OCI-LY7 (cell line): ENCODE measurements around the gene ATXN1. TPM values are rescaled to one million over a fixed set of nuclear protein-coding genes. Genes with fewer than 3 reads are reported as not detected.

Experiments
- BruUV-seq: library from RNA; stranded (reverse); fragments of 400-500 nt; replicated peaks from 2 replicates; lab custom pipeline; 2021; lab: Mats Ljungman, UMichigan
- CTCF ChIA-PET: fragments of 300-600 bp; sonication (Branson Sonifier 250); formaldehyde crosslinking; loops from one replicate; lab custom pipeline; 2022; ENCODE audit warnings: antibody characterized with exemption; ENCODE audit not compliant: unreplicated experiment; lab: Charles Lee
- POLR2A ChIA-PET: fragments of 300-600 bp; sonication (Branson Sonifier 250); formaldehyde crosslinking; loops from one replicate; lab custom pipeline; 2022; ENCODE audit warnings: antibody characterized with exemption; lab: Charles Lee
- DNase-seq: peaks from one replicate; pipeline ENCODE4 v3.0.0-alpha.2; 2015; ENCODE audit warnings: low spot score
- H2AFZ ChIP-seq: fragments of 200-600 bp; sonication (generic), shearing (Covaris generic); 2 replicates; pipeline ENCODE4 v1.6.1; 2014; ENCODE audit warnings: mild to moderate bottlenecking, antibody characterized with exemption, low read length, moderate library complexity
- H3K27ac ChIP-seq: fragments of 200-600 bp; sonication (generic); 2 replicates; pipeline ENCODE4 v1.5.1; 2014; ENCODE audit warnings: mixed run types, low read depth, mild to moderate bottlenecking, moderate library complexity, low read length, inconsistent platforms; ENCODE audit not compliant: poor library complexity, severe bottlenecking
- H3K36me3 ChIP-seq: fragments of 200-600 bp; sonication (generic); 2 replicates; pipeline ENCODE4 v1.6.1; 2014; ENCODE audit warnings: mild to moderate bottlenecking, antibody characterized with exemption, low read length, moderate library complexity, mixed read lengths; ENCODE audit not compliant: insufficient read depth
- H3K4me1 ChIP-seq: fragments of 200-600 bp; sonication (generic); 2 replicates; pipeline ENCODE4 v1.5.1; 2014; ENCODE audit warnings: mild to moderate bottlenecking, low read length; ENCODE audit not compliant: insufficient read depth, poor library complexity, severe bottlenecking
- H3K4me2 ChIP-seq: fragments of 200-600 bp; sonication (generic); 2 replicates; pipeline ENCODE4 v1.6.1; 2014; ENCODE audit warnings: mild to moderate bottlenecking, low read length
- H3K4me3 ChIP-seq: fragments of 200-600 bp; sonication (generic); 2 replicates; pipeline ENCODE4 v1.5.1; 2014; ENCODE audit warnings: mild to moderate bottlenecking, low read depth, low read length; ENCODE audit not compliant: poor library complexity, severe bottlenecking
- H3K79me2 ChIP-seq: fragments of 200-600 bp; sonication (generic); 2 replicates; pipeline ENCODE4 v1.6.1; 2016; ENCODE audit warnings: low read depth, mild to moderate bottlenecking, low read length, moderate library complexity, mixed read lengths; ENCODE audit not compliant: insufficient read depth
- H3K9me2 ChIP-seq: fragments of 200-600 bp; sonication (generic); 2 replicates; pipeline ENCODE4 v1.6.1; 2016; ENCODE audit warnings: mild to moderate bottlenecking, low read length, mixed read lengths; ENCODE audit not compliant: insufficient read depth
- H3K9me3 ChIP-seq: fragments of 200-600 bp; sonication (generic); 2 replicates; pipeline ENCODE4 v1.6.1; 2014; ENCODE audit warnings: mild to moderate bottlenecking, mixed run types, low read length, mixed read lengths
- H4K20me1 ChIP-seq: fragments of 200-600 bp; sonication (generic); 2 replicates; pipeline ENCODE4 v1.6.1; 2014; ENCODE audit warnings: mild to moderate bottlenecking, antibody characterized with exemption, low read length, moderate library complexity, mixed read lengths; ENCODE audit not compliant: insufficient read depth
- EZH2phosphoT487 ChIP-seq: fragments of 200-600 bp; sonication (generic); IDR thresholded peaks from 2 replicates; pipeline ENCODE4 v1.6.1; 2018; ENCODE audit warnings: low read depth, borderline replicate concordance, mild to moderate bottlenecking, mixed run types, antibody characterized with exemption, low read length, moderate library complexity, mixed read lengths
- intact Hi-C: fragments of 100-400 bp; cut with micrococcal nuclease; formaldehyde crosslinking; loops from one replicate; pipeline ENCODE4 v1.10.0; 2022; ENCODE audit not compliant: unreplicated experiment
- total RNA-seq, 2 experiments: library from RNA; depleted of rRNA in 1 of 2; stranded (reverse); fragments of >200 nt in 1 of 2; shearing (Covaris generic) in 1 of 2; gene quantifications; 2 replicates each; pipeline ENCODE4 v1.2.3, GENCODE V29; 2014 to 2022
- TF ChIP-seq, protein P1 (sequence below): fragments of 200-600 bp; sonication (generic); conservative IDR thresholded peaks from 2 replicates; pipeline ENCODE4 v1.5.1; 2014; ENCODE audit warnings: mild to moderate bottlenecking, antibody characterized with exemption, low read length, moderate library complexity, mixed read lengths

The ATXN1 gene
- total RNA-seq, 2 experiments from 2014 or later, result not detected

DNA sequence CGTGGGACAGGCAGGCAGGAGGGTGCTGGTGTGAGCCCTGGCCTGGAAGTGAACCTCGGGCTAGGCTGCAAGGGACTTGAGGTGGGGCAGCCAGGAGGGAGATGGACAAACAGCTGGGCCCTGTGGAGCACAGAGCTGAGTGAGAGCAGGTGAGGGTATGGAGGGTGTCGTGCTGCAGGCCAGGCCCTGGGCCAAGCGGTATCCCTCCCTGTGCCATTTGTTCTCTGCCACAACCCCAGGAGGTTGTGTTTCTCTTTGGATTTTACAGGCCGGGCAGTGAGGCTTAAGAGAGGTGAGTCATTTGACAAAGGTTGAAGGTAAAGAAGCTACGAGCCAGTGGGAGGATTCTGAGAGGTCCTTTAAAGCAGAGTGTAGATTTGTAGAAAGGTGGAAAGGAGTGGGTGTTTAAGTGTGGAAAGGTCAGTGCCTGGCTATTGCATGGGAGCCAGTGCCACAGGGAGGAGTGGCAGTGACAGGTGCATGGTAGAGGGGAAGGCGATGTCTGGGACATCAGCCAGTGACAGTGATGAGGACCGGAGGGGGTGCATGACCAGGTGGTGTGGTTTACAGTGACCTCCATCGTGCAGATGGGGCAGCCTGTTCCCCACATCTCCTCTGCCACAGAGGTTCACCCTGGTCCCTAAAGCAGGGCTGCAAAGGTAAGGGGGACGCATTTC lies 483.1 kb downstream of the ATXN1 start:
- no peak for DNase-seq
- H3K27ac ChIP-seq, result no peak overlapping the region
- H3K9me2 ChIP-seq, result no peaks in the 10 kb centered on the region
- H3K4me2 ChIP-seq, result no peak overlapping the region
- H4K20me1 ChIP-seq, result no peaks in the 10 kb centered on the region
- no TSS peak for BruUV-seq
- no peak overlapping the region for H2AFZ ChIP-seq
- intact Hi-C loops, result no loop called here
- ChIA-PET POLR2A (no interaction called here), CTCF (no interaction called here)
- H3K4me3 ChIP-seq, result no peak overlapping the region
- no peaks in the 10 kb centered on the region for H3K9me3 ChIP-seq
- no peaks in the 10 kb centered on the region for H3K4me1 ChIP-seq
- TF ChIP-seq EZH2phosphoT487, result no peak
- no peaks in the 10 kb centered on the region for H3K79me2 ChIP-seq
- H3K36me3 ChIP-seq, result no peaks in the 10 kb centered on the region

GRCh38 chr6:16277101-16277981 lies 483.9 kb downstream of the ATXN1 start:
- intact Hi-C loops, result no loop called here
- Histone ChIP-seq H3K27ac (no peak overlapping the region), H2AFZ (no peak overlapping the region), H3K4me1 (no peaks in the 10 kb centered on the region), H3K79me2 (no peaks in the 10 kb centered on the region), H3K4me3 (no peak overlapping the region), H3K9me3 (no peaks in the 10 kb centered on the region), H4K20me1 (no peaks in the 10 kb centered on the region), H3K4me2 (no peak overlapping the region), H3K9me2 (no peaks in the 10 kb centered on the region), H3K36me3 (no peaks in the 10 kb centered on the region)
- DNase-seq, result peak; percentile 7
- CTCF ChIA-PET, result no interaction called here
- TF ChIP-seq, protein P1, sequence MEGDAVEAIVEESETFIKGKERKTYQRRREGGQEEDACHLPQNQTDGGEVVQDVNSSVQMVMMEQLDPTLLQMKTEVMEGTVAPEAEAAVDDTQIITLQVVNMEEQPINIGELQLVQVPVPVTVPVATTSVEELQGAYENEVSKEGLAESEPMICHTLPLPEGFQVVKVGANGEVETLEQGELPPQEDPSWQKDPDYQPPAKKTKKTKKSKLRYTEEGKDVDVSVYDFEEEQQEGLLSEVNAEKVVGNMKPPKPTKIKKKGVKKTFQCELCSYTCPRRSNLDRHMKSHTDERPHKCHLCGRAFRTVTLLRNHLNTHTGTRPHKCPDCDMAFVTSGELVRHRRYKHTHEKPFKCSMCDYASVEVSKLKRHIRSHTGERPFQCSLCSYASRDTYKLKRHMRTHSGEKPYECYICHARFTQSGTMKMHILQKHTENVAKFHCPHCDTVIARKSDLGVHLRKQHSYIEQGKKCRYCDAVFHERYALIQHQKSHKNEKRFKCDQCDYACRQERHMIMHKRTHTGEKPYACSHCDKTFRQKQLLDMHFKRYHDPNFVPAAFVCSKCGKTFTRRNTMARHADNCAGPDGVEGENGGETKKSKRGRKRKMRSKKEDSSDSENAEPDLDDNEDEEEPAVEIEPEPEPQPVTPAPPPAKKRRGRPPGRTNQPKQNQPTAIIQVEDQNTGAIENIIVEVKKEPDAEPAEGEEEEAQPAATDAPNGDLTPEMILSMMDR, result peak; percentile 43; the same call in 1 of the 2 replicates
- TF ChIP-seq EZH2phosphoT487, result no peak
- no TSS peak for BruUV-seq
- POLR2A ChIA-PET, result no interaction called here

DNA sequence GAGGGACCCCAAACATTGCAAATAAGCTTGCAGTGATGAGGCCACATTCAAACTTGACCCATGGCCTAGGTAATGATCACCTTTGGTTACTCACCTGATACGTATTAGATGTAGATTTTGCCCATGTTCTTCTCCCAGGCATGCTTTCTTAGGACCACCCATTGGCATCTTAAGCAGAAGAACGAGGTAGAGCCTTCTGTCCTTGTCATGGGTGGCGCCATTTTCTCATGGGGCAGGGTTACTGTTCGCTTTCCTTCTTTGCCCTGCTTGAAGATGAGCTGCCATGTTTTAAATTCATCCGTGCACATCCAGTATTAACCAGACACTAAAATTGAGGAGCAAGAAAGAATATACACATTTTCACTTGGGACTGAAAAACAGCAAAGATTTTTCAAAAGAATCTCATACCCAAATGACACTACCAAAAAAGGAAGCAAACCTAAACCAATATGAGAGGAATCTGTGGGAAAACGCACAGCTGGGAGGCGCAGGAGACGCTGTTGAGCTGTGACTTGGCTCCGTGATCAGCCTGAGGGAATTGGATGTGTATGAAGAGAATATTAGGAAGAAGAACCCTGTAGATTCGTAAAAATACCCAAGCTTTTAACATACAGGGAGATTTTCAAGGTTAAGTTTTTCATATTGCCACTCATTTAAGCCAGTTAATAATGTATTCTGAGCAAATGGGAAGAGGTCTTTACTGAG lies 486.2 kb downstream of the ATXN1 start:
- H3K79me2 ChIP-seq, result no peaks in the 10 kb centered on the region
- no peak overlapping the region for H3K4me2 ChIP-seq
- no peak overlapping the region for H2AFZ ChIP-seq
- TF ChIP-seq, protein P1, result no peak
- no peak for TF ChIP-seq EZH2phosphoT487
- DNase-seq, result no peak
- POLR2A ChIA-PET, result interaction anchor here (0.6 to 1.0 kb wide), 2 partner anchors 9 to 216 kb away, joined by 3 read pairs; no protein-coding TSS in a partner anchor
- intact Hi-C loops, result no loop called here
- no peaks in the 10 kb centered on the region for H3K9me2 ChIP-seq
- no peaks in the 10 kb centered on the region for H3K36me3 ChIP-seq
- no TSS peak for BruUV-seq
- CTCF ChIA-PET, result no interaction called here
- no peak overlapping the region for H3K27ac ChIP-seq
- no peaks in the 10 kb centered on the region for H3K4me1 ChIP-seq
- no peak overlapping the region for H3K4me3 ChIP-seq
- no peaks in the 10 kb centered on the region for H3K9me3 ChIP-seq
- no peaks in the 10 kb centered on the region for H4K20me1 ChIP-seq
